IPS-18a (cell line): ENCODE measurements around the gene CST7.

Experiments
- H3K27ac ChIP-seq: one replicate; pipeline ENCODE4 v1.5.1; 2013; ENCODE audit warnings: low read length
- H3K27me3 ChIP-seq: one replicate; pipeline ENCODE4 v1.6.1; 2013; ENCODE audit warnings: mild to moderate bottlenecking, low read length; ENCODE audit not compliant: control insufficient read depth, insufficient read depth
- H3K36me3 ChIP-seq: one replicate; pipeline ENCODE4 v1.6.1; 2013; ENCODE audit warnings: low read depth, low read length; ENCODE audit not compliant: control insufficient read depth
- H3K4me1 ChIP-seq: one replicate; pipeline ENCODE4 v1.6.1; 2013; ENCODE audit warnings: low read depth, low read length; ENCODE audit not compliant: control insufficient read depth
- H3K4me3 ChIP-seq: one replicate; pipeline ENCODE4 v1.5.1; 2013; ENCODE audit warnings: low read length
- H3K9ac ChIP-seq: one replicate; pipeline ENCODE4 v1.6.1; 2013; ENCODE audit warnings: mild to moderate bottlenecking, low read length, moderate library complexity
- H3K9me3 ChIP-seq: one replicate; pipeline ENCODE4 v1.6.1; 2013; ENCODE audit warnings: low read depth, low read length; ENCODE audit not compliant: control insufficient read depth

Gene CST7

GRCh38 chr20:24962182-24962492, 13.1 kb downstream of the CST7 start:
- no peak overlapping the region for H3K4me3 ChIP-seq
- no peaks in the 10 kb centered on the region for H3K27me3 ChIP-seq
- H3K36me3 ChIP-seq, result peaks cover 35% of the 10 kb centered on the region
- no peak overlapping the region for H3K9ac ChIP-seq
- H3K9me3 ChIP-seq, result no peaks in the 10 kb centered on the region
- no peak overlapping the region for H3K27ac ChIP-seq
- H3K4me1 ChIP-seq, result no peaks in the 10 kb centered on the region

DNA sequence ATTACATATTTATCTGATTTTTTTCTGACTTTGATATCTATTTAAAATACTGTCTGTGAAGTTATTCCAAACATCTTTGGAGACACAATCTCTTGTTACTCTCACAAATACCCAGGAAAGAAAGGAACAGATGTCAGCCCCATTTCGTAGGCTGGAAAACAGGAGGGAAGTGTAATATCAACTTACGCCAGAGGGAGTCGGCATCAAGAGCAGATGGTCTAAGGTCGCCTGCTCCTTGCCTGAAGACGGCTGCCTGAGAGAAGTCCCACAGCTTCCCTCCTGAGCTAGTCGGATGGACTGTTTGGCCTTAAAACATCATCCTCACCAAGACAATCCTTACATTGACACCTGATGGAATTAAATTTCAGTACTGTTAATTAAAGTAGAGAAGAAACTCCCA, 13.4 kb downstream of the CST7 start:
- Histone ChIP-seq H3K9ac (no peak overlapping the region), H3K4me1 (no peaks in the 10 kb centered on the region), H3K4me3 (no peak overlapping the region), H3K27me3 (no peaks in the 10 kb centered on the region), H3K27ac (no peak overlapping the region), H3K9me3 (no peaks in the 10 kb centered on the region), H3K36me3 (peaks cover 38% of the 10 kb centered on the region)

DNA sequence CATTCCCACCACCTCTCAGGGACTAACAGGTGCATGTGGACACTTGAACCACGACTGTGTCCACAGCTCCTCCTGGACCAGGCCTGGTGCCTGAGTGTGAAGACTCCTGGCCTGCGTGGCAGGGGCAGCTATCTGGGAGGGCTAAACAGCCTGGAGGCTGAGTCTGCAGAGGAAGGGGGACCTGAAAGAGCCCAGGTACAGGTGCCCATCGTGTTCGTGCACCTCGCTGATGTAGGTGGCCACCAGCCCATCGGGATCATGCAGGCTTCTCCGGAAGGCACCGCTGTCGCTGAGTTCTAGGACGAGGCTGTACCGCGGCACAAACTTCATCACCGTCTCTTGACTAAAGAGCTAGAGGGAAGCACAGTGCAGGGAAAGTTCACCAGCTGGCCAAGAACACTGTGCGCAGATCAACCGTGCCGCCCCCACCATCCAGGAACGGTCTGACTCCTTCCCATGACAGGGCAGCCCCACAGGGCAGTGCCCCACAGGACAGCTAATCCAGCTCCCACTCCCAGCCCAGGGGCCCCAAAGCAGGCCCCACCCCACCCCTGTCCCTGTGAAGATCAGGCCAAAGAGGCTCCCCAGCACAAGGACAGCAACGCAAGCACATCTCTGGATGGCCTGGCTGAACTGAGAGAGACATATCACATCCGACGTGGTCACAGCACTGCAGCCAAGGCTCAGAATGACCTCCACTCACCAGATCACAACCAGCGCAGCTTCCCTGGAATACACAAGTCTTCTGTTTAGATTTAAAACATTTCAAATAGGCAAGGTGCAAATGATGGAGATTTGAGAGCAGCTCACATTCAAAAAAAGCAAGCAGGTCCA, 14.8 kb downstream of the CST7 start:
- Histone ChIP-seq H3K4me3 (no peak overlapping the region), H3K9me3 (no peaks in the 10 kb centered on the region), H3K36me3 (peaks cover 39% of the 10 kb centered on the region), H3K27ac (no peak overlapping the region), H3K27me3 (no peaks in the 10 kb centered on the region), H3K4me1 (no peaks in the 10 kb centered on the region), H3K9ac (no peak overlapping the region)

GRCh38 chr20:24964506-24964840, 15.4 kb downstream of the CST7 start:
- H3K4me1 ChIP-seq, result no peaks in the 10 kb centered on the region
- H3K4me3 ChIP-seq, result no peak overlapping the region
- no peak overlapping the region for H3K27ac ChIP-seq
- H3K9me3 ChIP-seq, result no peaks in the 10 kb centered on the region
- H3K36me3 ChIP-seq, result peaks cover 45% of the 10 kb centered on the region
- H3K27me3 ChIP-seq, result no peaks in the 10 kb centered on the region
- H3K9ac ChIP-seq, result no peak overlapping the region

- H3K9ac ChIP-seq, result no peak overlapping the region
- no peak overlapping the region for H3K27ac ChIP-seq
- H3K9me3 ChIP-seq, result no peaks in the 10 kb centered on the region
- H3K27me3 ChIP-seq, result no peaks in the 10 kb centered on the region
- peaks cover 52% of the 10 kb centered on the region for H3K36me3 ChIP-seq
- H3K4me3 ChIP-seq, result no peak overlapping the region
- H3K4me1 ChIP-seq, result no peaks in the 10 kb centered on the region
These were observed 16.2 kb downstream of the CST7 start for GRCh38 chr20:24965065-24965919.

- Histone ChIP-seq H3K36me3 (peaks cover 56% of the 10 kb centered on the region), H3K4me1 (no peaks in the 10 kb centered on the region), H3K4me3 (no peak overlapping the region), H3K9ac (no peak overlapping the region), H3K27ac (no peak overlapping the region), H3K27me3 (no peaks in the 10 kb centered on the region), H3K9me3 (no peaks in the 10 kb centered on the region)
These were observed 17.4 kb downstream of the CST7 start for GRCh38 chr20:24966317-24967012.

GRCh38 chr20:24968278-24968800, 19.3 kb downstream of the CST7 start:
- Histone ChIP-seq H3K4me1 (no peaks in the 10 kb centered on the region), H3K27ac (no peak overlapping the region), H3K27me3 (no peaks in the 10 kb centered on the region), H3K9me3 (no peaks in the 10 kb centered on the region), H3K36me3 (peaks cover 62% of the 10 kb centered on the region), H3K4me3 (no peak overlapping the region), H3K9ac (no peak overlapping the region)

- Histone ChIP-seq H3K9me3 (no peaks in the 10 kb centered on the region), H3K9ac (no peak overlapping the region), H3K4me3 (no peak overlapping the region), H3K36me3 (peaks cover 54% of the 10 kb centered on the region), H3K4me1 (no peaks in the 10 kb centered on the region), H3K27ac (no peak overlapping the region), H3K27me3 (no peaks in the 10 kb centered on the region)
These were observed 20.3 kb downstream of the CST7 start for GRCh38 chr20:24969186-24970029.

DNA sequence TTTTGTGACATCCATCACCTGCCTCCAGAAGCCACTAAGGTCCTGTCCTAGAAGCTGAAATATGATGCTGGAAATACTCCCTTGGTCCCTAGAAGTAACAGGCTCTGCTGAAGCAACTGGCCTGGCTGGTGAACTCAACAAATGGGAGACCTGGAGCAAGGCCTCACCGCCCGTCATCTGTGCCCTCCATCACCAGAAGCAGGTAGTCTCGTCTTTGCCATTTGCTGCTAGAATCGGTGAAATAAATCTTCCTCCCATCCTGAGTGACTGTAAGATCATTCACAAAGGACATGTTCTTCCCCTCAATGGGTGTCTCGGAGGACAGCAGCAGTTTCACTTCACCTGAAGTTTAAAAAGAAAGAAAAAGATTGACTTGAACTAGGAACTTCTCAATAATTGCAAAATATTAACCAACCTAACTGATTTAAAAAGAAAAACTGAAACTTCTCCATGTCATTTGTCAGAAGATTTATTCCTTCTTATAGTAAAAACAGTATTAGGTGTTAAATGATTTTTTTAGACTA, 21.0 kb downstream of the CST7 start:
- no peak overlapping the region for H3K27ac ChIP-seq
- H3K27me3 ChIP-seq, result no peaks in the 10 kb centered on the region
- H3K4me3 ChIP-seq, result no peak overlapping the region
- peaks cover 52% of the 10 kb centered on the region for H3K36me3 ChIP-seq
- no peaks in the 10 kb centered on the region for H3K4me1 ChIP-seq
- no peak overlapping the region for H3K9ac ChIP-seq
- H3K9me3 ChIP-seq, result no peaks in the 10 kb centered on the region

- Histone ChIP-seq H3K27me3 (no peaks in the 10 kb centered on the region), H3K4me3 (no peak overlapping the region), H3K36me3 (peaks cover 49% of the 10 kb centered on the region), H3K27ac (no peak overlapping the region), H3K9me3 (no peaks in the 10 kb centered on the region), H3K9ac (no peak overlapping the region), H3K4me1 (no peaks in the 10 kb centered on the region)
These were observed 21.7 kb downstream of the CST7 start for GRCh38 chr20:24970754-24971153.
